ENCODE measurements around the gene TEKTIP1.

DNA sequence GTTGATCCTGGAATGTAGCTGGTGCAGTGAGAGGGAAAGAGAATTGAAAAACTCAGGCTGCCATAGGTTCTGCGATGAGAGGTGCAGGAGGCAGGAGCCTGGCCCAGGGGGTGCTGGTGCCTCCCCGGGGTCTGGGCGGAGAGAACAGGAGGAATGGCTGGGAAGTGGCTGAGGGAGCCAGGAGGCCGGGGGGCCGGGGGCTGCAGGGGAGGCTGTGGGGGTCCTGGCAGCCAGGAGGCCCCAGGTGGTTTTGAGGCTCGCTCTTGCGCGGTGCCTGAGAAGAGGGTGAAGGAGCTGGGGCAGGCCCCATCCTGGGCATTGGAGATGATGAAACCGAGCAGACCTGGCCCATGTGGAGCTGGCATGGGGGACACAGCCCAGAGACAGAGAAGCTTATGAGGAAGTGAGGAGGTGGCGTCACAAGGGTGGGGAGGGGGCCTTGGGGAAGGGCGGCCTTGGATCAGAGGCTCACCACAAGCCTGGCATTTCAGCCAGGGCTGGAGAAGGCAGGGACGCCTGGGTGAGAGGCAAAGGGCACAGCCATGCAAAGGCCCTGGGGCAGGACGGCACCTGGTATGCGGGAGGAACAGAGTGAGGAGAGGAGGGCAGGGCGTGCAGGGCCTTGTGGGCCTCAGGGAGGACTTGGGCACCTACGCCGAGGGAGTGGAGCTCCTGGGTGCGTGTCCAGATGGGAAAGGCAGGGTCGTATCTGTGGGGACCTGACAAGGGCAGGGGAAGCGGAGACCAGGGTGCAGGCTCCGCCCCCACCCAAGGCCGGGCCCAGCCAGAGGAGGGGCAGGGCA lies 1.3 kb upstream of the TEKTIP1 start:
- TF ChIP-seq EP300 (IDR thresholded peaks at IDR 0.05) (no peak), POLR2A (IDR thresholded peaks at IDR 0.05) (no peak), CTCF (IDR thresholded peaks at IDR 0.05) (no peak), POLR2AphosphoS5 (IDR thresholded peaks at IDR 0.05) (no peak)
